Measurements from ENCODE around the gene ZGLP1.

ZGLP1 gene

DNA sequence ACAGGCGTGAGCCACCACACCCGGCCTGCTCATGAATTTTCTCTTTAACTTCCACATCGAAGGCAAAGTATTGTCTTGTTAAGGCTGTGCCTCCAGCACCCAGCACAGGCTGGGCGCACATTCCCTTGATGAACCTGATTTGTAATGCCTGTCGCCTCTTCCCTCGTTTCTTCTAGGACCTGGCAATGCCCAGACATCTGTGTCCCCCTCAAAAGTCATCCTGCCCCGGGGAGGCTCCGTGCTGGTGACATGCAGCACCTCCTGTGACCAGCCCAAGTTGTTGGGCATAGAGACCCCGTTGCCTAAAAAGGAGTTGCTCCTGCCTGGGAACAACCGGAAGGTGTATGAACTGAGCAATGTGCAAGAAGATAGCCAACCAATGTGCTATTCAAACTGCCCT is 35.0 kb downstream of the ZGLP1 start:
- no peak for DNase-seq

DNA sequence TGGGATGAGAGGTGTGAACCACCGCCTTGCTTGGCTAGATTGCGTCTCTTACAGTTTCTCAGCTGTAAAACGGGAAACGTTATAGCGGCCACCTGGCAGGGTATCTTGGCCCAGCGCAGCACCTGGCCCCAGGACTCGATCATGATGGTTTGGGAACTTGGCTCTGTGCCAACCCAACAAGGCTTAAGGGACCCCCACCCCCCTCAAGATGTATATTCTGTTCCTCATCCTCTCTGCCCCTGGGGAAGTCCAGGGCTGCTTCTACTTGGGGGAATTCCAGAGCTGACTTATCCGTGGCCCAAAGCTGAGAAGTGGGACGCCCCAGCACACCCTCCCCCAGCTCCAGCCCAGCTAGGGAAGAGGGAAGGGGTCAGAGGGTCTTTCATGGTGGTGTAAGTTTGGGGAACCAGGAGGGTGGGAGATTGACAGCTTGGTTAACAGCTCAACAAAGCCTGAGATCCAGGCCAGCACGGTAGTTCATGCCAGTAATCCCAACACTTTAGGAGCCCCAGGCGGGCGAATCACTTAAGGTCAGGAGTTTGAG is 38.0 kb downstream of the ZGLP1 start:
- peak; percentile 75 for DNase-seq

DNA sequence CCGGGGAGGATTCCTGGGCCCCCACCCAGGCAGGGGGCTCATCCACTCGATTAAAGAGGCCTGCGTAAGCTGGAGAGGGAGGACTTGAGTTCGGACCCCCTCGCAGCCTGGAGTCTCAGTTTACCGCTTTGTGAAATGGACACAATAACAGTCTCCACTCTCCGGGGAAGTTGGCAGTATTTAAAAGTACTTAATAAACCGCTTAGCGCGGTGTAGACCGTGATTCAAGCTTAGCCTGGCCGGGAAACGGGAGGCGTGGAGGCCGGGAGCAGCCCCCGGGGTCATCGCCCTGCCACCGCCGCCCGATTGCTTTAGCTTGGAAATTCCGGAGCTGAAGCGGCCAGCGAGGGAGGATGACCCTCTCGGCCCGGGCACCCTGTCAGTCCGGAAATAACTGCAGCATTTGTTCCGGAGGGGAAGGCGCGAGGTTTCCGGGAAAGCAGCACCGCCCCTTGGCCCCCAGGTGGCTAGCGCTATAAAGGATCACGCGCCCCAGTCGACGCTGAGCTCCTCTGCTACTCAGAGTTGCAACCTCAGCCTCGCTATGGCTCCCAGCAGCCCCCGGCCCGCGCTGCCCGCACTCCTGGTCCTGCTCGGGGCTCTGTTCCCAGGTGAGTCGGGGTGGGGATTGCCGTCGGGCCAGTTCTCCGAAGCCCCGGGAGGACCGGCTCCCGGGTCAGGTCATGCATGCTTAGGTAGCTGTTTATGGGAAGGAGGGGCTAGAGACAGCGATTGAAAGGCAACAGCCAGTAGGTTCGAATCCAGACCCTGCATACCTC is 38.8 kb downstream of the ZGLP1 start, which contains the start of gene ICAM1:
Gene ICAM1, plus strand, starts transcription at position 505 of the 779 bp plus-strand sequence. Its CDS starts 40 bp downstream, at position 545.
- peak; percentile 88 for DNase-seq

DNA sequence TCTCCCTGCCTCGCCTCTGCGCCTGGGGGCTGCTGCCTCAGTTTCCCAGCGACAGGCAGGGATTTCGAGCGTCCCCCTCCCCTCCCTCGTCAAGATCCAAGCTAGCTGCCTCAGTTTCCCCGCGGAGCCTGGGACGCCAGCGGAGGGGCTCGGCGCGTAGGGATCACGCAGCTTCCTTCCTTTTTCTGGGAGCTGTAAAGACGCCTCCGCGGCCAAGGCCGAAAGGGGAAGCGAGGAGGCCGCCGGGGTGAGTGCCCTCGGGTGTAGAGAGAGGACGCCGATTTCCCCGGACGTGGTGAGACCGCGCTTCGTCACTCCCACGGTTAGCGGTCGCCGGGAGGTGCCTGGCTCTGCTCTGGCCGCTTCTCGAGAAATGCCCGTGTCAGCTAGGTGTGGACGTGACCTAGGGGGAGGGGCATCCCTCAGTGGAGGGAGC is 39.4 kb downstream of the ZGLP1 start:
- DNase-seq: peak; percentile 81

DNA sequence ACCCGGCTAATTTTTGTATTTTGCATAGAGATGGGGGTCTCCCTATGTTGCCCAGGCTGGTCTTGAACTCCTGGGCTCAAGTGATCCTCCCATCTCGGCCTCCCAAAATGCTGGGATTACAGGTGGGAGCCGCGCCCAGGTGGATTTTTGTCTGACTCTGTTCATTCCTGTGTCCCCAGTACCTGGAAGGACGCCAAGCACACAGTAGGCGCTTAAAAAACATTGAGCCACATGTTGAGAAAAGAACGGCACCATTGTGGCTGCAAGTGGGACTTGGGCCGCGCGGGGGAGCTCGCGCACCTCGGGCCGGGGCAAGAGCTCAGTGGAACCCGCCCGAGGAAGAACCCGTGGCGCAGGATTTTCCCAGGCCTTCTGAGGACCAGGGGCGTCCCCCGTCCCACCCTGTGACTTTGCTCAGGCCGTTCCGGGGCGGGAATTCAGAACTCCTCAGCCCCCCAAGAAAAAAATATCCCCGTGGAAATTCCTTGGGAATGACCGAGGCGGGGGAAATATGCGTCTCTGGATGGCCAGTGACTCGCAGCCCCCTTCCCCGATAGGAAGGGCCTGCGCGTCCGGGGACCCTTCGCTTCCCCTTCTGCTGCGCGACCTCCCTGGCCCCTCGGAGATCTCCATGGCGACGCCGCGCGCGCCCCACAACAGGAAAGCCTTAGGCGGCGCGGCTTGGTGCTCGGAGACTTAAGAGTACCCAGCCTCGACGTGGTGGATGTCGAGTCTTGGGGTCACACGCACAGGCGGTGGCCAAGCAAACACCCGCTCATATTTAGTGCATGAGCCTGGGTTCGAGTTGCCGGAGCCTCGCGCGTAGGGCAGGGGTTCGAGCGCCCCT is 40.1 kb downstream of the ZGLP1 start:
- DNase-seq: peak; percentile 92

DNA sequence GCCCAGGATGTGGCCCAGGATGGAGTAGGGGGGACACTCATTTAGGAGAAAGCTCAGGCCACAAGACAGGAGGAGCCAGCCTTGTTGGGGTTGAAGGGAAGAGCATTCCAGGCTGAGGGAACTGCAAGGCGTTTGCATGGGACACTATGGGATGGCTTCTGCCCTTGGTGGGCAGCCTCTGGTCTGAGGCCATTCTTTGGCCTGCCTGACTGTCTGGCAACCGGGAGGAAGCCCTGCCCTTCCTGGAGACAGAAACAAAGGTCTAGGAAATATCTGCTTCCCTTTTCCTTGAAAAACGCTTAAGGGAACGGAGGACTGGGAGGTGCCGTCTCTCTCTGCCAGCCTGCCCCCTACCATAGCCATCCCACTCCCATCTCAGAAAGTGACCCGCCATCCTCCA is 41.5 kb downstream of the ZGLP1 start:
- DNase-seq: no peak

DNA sequence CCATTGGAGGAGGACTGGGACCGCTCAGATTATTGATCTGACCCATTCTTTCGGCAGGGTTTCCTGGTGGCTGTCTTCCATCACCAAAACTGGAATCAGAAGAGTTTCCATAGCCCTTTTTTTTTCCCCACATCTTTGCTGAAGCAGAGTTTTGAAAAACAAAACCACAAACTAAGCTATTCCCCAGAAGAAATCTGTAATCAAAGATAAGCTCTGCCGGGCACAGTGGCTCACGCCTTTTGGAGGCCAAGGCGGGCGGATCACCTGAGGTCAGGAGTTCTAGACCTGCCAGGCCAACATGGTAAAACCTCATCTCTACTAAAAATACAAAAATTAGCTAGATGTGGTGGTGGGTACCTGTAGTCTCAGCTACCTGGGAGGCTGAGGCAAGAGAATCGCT is 42.9 kb downstream of the ZGLP1 start:
- DNase-seq: no peak

DNA sequence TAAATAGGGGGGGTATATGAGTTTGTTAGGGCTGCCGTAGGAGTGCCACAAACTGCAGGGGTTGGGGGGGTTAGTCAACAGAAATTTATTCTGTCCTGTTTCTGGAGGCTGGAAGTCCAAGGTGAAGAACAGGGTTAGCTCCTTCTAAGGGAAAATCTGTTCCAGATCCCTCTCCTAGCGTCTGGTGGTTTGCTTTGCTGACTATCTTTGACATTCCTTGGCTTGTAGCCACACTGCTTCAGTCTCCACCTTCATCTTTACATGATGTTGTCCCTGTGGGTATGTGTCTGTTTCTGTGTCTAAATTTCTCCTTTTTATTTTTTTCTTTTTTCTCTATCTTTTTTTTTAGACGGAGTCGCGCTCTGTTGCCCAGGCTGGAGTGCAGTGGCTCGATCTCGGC is 46.8 kb downstream of the ZGLP1 start:
- DNase-seq: no peak

DNA sequence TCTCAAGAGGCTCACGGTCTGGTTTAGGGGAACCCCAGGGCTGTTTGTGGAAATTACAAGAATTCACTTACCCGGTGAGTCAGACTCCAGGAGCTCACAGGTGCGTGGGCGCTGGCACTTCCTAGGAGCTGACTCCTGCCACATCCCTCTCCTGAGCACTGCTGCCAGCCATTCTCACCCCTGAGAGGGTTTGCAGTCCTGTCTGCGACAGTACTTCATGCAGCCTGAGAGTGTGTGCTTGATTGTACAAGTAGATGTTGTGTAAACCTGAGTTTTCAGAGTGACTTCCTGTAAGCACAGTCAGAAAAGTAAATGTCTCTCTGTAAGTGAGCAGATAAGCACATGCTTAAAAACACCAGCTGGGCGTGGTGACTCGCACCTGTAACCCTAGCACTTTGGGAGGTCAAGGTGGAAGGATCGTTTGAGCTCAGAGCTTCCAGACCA is 49.5 kb downstream of the ZGLP1 start:
- DNase-seq: no peak

DNA sequence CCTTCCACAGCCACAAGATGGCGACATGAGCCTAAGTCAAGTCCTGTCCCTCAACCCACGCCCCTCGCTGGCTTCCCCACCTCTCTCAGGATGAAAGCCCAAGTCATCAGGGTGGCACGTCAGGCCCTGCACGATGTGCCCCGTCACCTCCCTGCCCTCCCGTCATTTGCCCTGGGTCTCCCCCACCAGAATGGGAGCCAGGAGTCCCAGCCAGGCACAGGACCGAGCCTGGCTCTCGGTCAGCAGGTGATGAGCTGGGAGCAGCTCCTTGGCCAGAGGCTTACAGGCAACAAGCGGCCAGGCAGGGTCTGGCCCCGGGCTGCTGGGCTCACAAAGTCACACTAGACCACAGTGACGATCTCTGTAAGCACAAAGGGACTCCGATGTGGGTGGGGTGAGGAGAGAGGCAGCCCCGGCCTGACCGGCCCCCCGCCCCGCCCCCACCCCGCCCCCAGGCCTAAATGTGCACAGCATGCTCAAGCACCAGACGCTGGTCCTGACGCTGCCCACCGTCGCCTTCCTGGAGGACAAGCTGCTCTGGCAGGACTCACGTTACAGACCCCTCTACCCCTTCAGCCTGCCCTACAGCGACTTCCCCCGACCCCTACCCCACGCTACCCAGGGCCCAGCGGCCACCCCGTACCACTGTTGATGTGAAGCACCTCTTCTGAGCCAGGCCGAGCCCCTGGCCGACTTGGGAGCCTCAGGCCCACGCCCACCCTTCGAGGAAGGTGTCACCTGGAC is 50.3 kb downstream of the ZGLP1 start:
- peak; percentile 93 for DNase-seq

DNA sequence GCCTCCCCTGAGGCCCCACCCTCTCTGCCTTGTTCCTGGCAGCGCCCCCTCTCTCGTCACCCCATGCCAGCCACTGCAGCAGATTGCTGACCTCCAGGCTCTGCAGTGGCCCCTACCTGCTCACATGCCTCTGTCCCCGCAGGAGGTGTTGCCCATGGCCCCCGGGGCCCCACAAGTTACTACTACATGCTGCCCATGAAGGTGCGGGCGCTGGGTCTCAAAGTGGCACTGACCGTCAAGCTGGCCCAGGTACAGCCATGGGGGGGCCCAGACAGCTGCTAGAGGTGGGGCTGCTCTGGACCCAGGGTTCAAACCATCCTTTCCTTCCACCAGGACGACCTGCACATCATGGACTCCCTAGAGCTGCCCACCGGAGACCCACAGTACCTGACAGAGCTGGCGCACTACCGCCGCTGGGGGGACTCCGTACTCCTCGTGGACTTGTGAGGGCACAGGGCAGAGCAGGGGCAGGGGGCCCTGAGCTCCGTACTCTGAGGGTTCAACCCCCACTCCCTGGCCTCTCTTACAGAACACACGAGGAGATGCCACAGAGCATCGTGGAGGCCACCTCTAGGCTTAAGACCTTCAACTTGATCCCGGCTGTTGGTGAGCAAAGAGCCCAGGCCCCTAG is 51.4 kb downstream of the ZGLP1 start:
- no peak for DNase-seq

DNA sequence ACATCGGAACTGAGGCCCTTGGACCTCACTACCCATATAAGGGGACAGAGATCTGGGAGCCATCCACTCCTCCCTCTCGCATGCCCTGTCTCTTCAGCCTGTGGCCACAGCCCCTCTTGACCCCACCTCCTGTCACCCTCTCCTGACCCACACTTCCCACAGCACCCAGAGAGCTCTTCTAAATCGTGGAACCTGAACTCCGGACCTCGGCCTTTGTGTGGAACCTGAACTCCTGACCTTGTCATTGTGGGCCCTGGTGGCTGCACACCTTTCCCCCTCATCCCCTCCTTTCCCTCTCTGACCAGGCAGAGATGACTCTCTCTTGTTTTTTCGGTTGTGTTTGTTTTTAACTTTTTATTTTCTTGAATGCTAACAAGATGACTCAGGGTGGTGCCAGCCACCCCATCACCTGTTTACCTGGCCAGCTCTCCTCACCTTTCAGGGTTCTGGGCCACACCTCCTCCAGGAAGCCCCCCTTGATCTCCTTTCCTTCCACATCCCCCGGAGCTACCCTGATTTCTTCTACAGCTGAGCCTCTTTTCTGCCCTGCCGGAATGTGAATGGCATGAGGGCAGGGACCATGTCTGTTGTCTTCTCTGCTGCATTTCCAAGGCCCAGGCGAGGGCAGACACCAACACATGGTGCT is 52.5 kb downstream of the ZGLP1 start:
- no peak for DNase-seq

DNA sequence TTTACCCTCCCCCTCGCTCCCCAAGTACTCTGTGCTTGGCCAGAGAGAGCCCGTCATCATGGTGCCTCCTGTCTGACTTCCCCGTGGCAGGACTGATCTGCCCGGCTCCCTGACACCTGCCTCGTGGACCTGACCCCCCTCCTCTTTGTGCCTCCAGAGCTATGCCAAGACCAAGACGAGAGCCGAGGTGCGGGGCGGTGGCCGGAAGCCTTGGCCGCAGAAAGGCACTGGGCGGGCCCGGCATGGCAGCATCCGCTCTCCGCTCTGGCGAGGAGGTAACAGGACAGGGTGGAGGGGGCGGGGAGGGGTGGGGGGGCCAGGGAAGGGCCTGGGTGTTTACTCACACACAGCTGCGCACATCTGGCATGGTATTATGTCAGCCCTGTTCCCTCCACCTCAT is 53.1 kb downstream of the ZGLP1 start:
- DNase-seq: no peak

DNA sequence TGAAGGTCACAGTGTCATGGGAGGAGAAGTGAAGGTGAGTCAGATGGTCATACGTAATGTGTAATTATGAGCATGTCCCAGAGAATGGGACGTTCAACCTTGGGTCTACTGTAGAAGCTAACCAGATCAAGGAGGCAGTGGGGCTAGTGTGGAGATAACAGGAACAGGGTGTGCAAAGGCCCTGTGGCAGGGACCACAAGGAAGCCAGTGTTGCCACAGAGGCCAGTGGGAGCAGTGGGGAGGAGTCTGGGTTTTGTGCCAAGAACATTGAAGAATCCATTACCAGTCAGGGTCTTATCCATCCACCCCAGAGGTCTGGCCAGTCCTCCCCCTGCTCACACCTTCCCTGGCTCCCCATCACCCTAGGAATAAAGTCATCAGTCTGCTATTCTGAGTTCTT is 54.3 kb downstream of the ZGLP1 start:
- DNase-seq: no peak
